Fibroblast of lung (primary cell): ENCODE results near the gene OAT.

Experiments used
- EZH2 ChIP-seq: IDR thresholded peaks from 2 replicates; pipeline ENCODE4 v1.5.1; 2012; ENCODE audit warnings: low read length, control low read depth, mild to moderate bottlenecking; ENCODE audit errors: missing control alignments
- TF ChIP-seq, protein P1 (sequence below), 2 donors: IDR thresholded peaks in 1 of 2; conservative IDR thresholded peaks in 1 of 2; 1 replicate in 1 of 2; 2 replicates in 1 of 2; pipeline ENCODE4 v1.5.1; 2011 to 2012; ENCODE audit warnings: low read length in 2 of 2, control low read depth in 1 of 2, inconsistent platforms in 1 of 2, low read depth in 1 of 2, mild to moderate bottlenecking in 1 of 2

DNA sequence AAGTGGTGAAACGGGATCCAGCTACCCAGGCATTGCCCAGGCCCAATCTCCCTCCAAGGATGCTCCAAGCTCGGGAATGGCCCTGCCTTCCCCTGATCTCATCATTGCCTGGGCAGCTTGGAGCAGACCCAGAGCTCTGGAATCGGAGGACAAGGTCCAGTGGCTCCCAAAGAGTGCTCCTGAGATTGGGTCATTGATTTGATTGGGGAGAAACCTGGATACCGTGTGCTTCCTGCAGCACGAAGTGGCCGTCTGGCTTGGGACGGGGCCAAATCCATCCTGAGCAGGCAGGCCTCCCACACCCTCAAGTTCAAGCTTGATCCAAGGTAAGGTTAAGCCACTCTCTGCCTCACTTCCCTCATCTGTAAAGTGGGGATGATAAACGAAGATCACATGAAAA, 69.9 kb downstream of the OAT start:
- TF ChIP-seq, protein P1, sequence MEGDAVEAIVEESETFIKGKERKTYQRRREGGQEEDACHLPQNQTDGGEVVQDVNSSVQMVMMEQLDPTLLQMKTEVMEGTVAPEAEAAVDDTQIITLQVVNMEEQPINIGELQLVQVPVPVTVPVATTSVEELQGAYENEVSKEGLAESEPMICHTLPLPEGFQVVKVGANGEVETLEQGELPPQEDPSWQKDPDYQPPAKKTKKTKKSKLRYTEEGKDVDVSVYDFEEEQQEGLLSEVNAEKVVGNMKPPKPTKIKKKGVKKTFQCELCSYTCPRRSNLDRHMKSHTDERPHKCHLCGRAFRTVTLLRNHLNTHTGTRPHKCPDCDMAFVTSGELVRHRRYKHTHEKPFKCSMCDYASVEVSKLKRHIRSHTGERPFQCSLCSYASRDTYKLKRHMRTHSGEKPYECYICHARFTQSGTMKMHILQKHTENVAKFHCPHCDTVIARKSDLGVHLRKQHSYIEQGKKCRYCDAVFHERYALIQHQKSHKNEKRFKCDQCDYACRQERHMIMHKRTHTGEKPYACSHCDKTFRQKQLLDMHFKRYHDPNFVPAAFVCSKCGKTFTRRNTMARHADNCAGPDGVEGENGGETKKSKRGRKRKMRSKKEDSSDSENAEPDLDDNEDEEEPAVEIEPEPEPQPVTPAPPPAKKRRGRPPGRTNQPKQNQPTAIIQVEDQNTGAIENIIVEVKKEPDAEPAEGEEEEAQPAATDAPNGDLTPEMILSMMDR (conservative IDR thresholded peaks at IDR 0.05 in 1 of 2, IDR thresholded peaks at IDR 0.05 in 1 of 2; ENCODE audit: low read depth in 1 of 2, low read length in 2 of 2) = no peak
- TF ChIP-seq EZH2 = no peak
